ENCODE results near the gene SYT1.

DNA sequence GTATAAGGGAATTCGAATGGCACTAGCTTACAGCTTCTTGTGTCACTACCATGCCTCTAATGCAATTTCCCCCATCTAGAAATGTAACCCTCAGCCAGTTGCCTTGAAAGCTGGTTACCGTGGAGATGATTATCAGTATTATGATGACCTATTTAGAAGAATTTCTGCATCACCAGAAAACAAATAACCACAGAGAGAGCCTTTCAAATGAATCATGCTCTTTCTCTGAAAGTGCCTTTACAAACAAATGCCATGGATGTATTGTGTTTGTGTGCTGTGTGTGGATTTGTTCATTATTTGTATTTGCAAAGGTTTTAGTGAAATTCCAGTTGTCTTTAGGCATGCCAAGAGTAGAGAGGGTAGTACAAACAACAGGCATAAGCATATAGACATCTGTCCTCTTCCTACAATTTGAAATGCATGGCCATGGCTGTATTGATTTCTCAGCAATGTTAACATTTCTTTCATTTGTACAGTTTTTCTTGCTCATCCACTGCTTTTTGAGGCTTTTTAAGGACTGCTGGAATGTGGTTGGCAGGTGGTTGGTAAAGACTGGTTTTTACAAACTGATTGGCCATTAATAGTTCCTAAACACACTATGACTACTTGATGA, 559.6 kb downstream of the SYT1 start:
- TF ChIP-seq, protein P1, sequence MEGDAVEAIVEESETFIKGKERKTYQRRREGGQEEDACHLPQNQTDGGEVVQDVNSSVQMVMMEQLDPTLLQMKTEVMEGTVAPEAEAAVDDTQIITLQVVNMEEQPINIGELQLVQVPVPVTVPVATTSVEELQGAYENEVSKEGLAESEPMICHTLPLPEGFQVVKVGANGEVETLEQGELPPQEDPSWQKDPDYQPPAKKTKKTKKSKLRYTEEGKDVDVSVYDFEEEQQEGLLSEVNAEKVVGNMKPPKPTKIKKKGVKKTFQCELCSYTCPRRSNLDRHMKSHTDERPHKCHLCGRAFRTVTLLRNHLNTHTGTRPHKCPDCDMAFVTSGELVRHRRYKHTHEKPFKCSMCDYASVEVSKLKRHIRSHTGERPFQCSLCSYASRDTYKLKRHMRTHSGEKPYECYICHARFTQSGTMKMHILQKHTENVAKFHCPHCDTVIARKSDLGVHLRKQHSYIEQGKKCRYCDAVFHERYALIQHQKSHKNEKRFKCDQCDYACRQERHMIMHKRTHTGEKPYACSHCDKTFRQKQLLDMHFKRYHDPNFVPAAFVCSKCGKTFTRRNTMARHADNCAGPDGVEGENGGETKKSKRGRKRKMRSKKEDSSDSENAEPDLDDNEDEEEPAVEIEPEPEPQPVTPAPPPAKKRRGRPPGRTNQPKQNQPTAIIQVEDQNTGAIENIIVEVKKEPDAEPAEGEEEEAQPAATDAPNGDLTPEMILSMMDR (IDR thresholded peaks at IDR 0.05; ENCODE audit: insufficient read depth, low read length, poor library complexity, severe bottlenecking), result no peak
- no peak for TF ChIP-seq EZH2phosphoT487 (conservative IDR thresholded peaks at IDR 0.05; ENCODE audit: low read length)
